HepG2 (cell line): ENCODE data around the gene ARFGEF3. TPM values are rescaled to one million over a fixed set of nuclear protein-coding genes. Genes with fewer than 3 reads are reported as not detected.

Experiments used
- FOXK2 ChIP-seq: fragments of 450-650 bp; IDR thresholded peaks from 2 replicates; pipeline ENCODE4 v1.6.1; 2016
- HIC2 ChIP-seq: sonication (generic); formaldehyde crosslinking; IDR thresholded peaks from 2 replicates; pipeline ENCODE4 v1.9.0; 2022; ENCODE audit warnings: low read depth, missing genetic modification reagents
- LRRFIP1 ChIP-seq: sonication (generic); formaldehyde crosslinking; conservative IDR thresholded peaks from 2 replicates; pipeline ENCODE4 v1.4.0; 2020; ENCODE audit warnings: missing genetic modification reagents
- NFE2 ChIP-seq: sonication (generic); formaldehyde crosslinking; IDR thresholded peaks from 2 replicates; pipeline ENCODE4 v1.4.0; 2020; ENCODE audit warnings: missing genetic modification reagents
- PCBP1 ChIP-seq: fragments of 200-400 bp; formaldehyde crosslinking; IDR thresholded peaks from 2 replicates; pipeline ENCODE4 v1.6.1; 2017; ENCODE audit warnings: mild to moderate bottlenecking, low read depth, low read length, borderline replicate concordance
- PCBP2 ChIP-seq: fragments of 200-400 bp; formaldehyde crosslinking; optimal IDR thresholded peaks from 2 replicates; pipeline ENCODE3; 2018; ENCODE audit warnings: low read length, low read depth; ENCODE audit not compliant: poor library complexity, severe bottlenecking
- RXRA ChIP-seq: sonication (generic); formaldehyde crosslinking; IDR thresholded peaks from 2 replicates; pipeline ENCODE4 v1.5.1; 2020; ENCODE audit warnings: missing genetic modification reagents
- SMARCC2 ChIP-seq: fragments of 450-650 bp; IDR thresholded peaks from 2 replicates; pipeline ENCODE4 v1.6.1; 2017; ENCODE audit warnings: antibody characterized with exemption, mild to moderate bottlenecking
- ZNF260 ChIP-seq: sonication (generic); formaldehyde crosslinking; IDR thresholded peaks from 2 replicates; pipeline ENCODE4 v1.4.0; 2020; ENCODE audit warnings: missing genetic modification reagents, low read depth, mild to moderate bottlenecking, borderline replicate concordance
- ZNF563 ChIP-seq: sonication (generic); formaldehyde crosslinking; IDR thresholded peaks from 2 replicates; pipeline ENCODE4 v1.8.0; 2022; ENCODE audit warnings: mild to moderate bottlenecking, moderate library complexity, missing genetic modification reagents
- ZNF710 ChIP-seq: sonication (generic); formaldehyde crosslinking; IDR thresholded peaks from 2 replicates; pipeline ENCODE4 v1.5.0; 2020; ENCODE audit warnings: mild to moderate bottlenecking, missing genetic modification reagents, borderline replicate concordance
- ZNF768 ChIP-seq: sonication (generic); formaldehyde crosslinking; IDR thresholded peaks from 2 replicates; pipeline ENCODE4 v1.4.0; 2020; ENCODE audit warnings: missing genetic modification reagents
- polyA plus RNA-seq, 8 experiments: library from polyadenylated mRNA; depleted of rRNA in 3 of 8; stranded (reverse) in 7 of 8; unstranded in 1 of 8; fragments of >200 nt; fragmentation: Illumina TruSeq in 4 of 8; extraction: Trizol in 4 of 8; gene quantifications; 2 replicates each; pipeline versions ENCODE4 v1.2.1 to v1.2.3, GENCODE V29; 2011 to 2016; ENCODE audit warnings: low read depth in 4 of 8, missing spikeins in 1 of 8, mixed read lengths in 1 of 8; ENCODE audit not compliant: insufficient read depth in 1 of 8
- total RNA-seq, 5 experiments: library from RNA; depleted of rRNA; stranded (reverse); fragments of >200 nt; fragmentation: Illumina TruSeq; extraction: Trizol; gene quantifications; 2 replicates each; pipeline ENCODE4 v1.2.3, GENCODE V29; 2016; ENCODE audit warnings: low read depth in 1 of 5
- TF ChIP-seq, protein P1 (sequence below): sonication (generic); formaldehyde crosslinking; IDR thresholded peaks from 2 replicates; pipeline ENCODE4 v1.5.1; 2020; ENCODE audit warnings: missing genetic modification reagents, mild to moderate bottlenecking, borderline replicate concordance
- TF ChIP-seq, protein P2 (sequence below): sonication (generic); formaldehyde crosslinking; IDR thresholded peaks from 2 replicates; pipeline ENCODE4 v1.9.0; 2021; ENCODE audit warnings: missing genetic modification reagents, borderline replicate concordance

The ARFGEF3 gene
- total and polyA plus RNA-seq, 2 of the 13 experiments (the other 11 are each of a cell fraction or from before 2014, with no cell fraction given): 0.60 to 2.6 TPM

DNA sequence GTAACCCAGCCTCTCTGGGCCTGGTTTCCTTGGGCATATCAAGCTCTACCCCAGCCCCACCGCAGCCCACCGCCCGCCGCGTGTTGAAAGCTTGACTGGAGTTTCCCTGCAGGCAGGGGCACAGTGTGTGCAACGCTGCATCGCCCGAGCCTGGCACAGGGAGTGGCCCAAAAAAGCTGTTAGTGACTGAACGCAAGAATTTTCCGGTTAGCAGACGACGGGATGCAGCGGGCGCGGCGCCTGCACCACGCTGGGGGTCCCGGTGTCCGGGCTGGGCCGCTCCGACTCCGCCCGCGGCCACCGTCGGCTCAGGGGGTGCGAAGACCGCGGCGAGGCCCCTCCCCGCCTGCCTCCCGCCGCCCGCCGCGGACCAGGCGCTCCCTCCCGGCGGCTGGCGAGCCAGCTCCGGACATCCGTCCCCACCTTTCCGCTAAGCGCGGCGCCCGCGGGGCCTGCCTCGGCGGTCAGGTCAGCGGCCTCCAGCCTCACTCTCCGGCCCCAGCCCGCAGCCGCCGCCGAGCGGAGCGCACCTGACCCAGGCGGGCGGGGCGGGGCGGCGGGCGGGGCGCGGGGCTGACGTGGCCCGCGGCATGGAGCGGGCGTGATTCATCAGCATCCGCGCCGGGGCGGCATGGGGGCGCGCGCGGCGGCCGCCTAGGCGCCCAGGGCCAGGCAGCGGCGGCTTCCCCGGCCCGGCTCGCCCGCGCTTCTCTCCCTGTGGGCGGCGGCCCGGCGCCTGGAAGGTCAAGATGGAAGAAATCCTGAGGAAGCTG is at the start of gene ARFGEF3 (continued):
- no peak for TF ChIP-seq SMARCC2
- no peak for TF ChIP-seq FOXK2
- no peak for TF ChIP-seq NFE2
- TF ChIP-seq, protein P1, sequence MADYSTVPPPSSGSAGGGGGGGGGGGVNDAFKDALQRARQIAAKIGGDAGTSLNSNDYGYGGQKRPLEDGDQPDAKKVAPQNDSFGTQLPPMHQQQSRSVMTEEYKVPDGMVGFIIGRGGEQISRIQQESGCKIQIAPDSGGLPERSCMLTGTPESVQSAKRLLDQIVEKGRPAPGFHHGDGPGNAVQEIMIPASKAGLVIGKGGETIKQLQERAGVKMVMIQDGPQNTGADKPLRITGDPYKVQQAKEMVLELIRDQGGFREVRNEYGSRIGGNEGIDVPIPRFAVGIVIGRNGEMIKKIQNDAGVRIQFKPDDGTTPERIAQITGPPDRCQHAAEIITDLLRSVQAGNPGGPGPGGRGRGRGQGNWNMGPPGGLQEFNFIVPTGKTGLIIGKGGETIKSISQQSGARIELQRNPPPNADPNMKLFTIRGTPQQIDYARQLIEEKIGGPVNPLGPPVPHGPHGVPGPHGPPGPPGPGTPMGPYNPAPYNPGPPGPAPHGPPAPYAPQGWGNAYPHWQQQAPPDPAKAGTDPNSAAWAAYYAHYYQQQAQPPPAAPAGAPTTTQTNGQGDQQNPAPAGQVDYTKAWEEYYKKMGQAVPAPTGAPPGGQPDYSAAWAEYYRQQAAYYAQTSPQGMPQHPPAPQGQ (CRISPR knock-in tag): no peak
- TF ChIP-seq ZNF563 (CRISPR knock-in tag): peak; percentile 86
- no peak for TF ChIP-seq PCBP1
- TF ChIP-seq, protein P2, sequence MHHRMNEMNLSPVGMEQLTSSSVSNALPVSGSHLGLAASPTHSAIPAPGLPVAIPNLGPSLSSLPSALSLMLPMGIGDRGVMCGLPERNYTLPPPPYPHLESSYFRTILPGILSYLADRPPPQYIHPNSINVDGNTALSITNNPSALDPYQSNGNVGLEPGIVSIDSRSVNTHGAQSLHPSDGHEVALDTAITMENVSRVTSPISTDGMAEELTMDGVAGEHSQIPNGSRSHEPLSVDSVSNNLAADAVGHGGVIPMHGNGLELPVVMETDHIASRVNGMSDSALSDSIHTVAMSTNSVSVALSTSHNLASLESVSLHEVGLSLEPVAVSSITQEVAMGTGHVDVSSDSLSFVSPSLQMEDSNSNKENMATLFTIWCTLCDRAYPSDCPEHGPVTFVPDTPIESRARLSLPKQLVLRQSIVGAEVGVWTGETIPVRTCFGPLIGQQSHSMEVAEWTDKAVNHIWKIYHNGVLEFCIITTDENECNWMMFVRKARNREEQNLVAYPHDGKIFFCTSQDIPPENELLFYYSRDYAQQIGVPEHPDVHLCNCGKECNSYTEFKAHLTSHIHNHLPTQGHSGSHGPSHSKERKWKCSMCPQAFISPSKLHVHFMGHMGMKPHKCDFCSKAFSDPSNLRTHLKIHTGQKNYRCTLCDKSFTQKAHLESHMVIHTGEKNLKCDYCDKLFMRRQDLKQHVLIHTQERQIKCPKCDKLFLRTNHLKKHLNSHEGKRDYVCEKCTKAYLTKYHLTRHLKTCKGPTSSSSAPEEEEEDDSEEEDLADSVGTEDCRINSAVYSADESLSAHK (CRISPR knock-in tag): no peak
- TF ChIP-seq ZNF260 (CRISPR knock-in tag): no peak
- TF ChIP-seq ZNF768: 0 out of 2 replicates have a peak, but pooled peaks have one; percentile 17
- no peak for TF ChIP-seq PCBP2
- TF ChIP-seq HIC2 (CRISPR knock-in tag): no peak; the same call in 1 of the 2 replicates
- 0 out of 2 replicates have a peak, but pooled peaks have one; percentile 46 for TF ChIP-seq ZNF710
- no peak for TF ChIP-seq LRRFIP1 (CRISPR knock-in tag)
- TF ChIP-seq RXRA: no peak
